Endothelial cell (in vitro differentiated cells): ENCODE measurements around the gene KLK4. TPM values are rescaled to one million over a fixed set of nuclear protein-coding genes. Genes with fewer than 3 reads are reported as not detected.

ENCODE experiments used
- DNase-seq: peaks from one replicate; pipeline ENCODE4 v3.0.0; 2021; ENCODE audit warnings: low spot score
- H3K27ac Mint-ChIP-seq: one replicate; pipeline ENCODE4 v1.8.0; 2021; ENCODE audit warnings: mixed read lengths, inconsistent platforms; ENCODE audit not compliant: unreplicated experiment
- H3K27me3 Mint-ChIP-seq: one replicate; pipeline ENCODE4 v1.8.0; 2021; ENCODE audit warnings: mild to moderate bottlenecking, moderate library complexity, mixed read lengths, inconsistent platforms; ENCODE audit not compliant: unreplicated experiment
- H3K36me3 Mint-ChIP-seq: one replicate; pipeline ENCODE4 v1.8.0; 2021; ENCODE audit warnings: mild to moderate bottlenecking, low read depth, mixed read lengths, inconsistent platforms; ENCODE audit not compliant: unreplicated experiment
- H3K4me1 Mint-ChIP-seq: one replicate; pipeline ENCODE4 v1.8.0; 2021; ENCODE audit warnings: mild to moderate bottlenecking, mixed read lengths, inconsistent platforms; ENCODE audit not compliant: unreplicated experiment
- H3K4me3 Mint-ChIP-seq: one replicate; pipeline ENCODE4 v1.8.0; 2021; ENCODE audit warnings: mild to moderate bottlenecking, mixed read lengths, inconsistent platforms; ENCODE audit not compliant: unreplicated experiment
- H3K9me3 Mint-ChIP-seq: one replicate; pipeline ENCODE4 v1.8.0; 2021; ENCODE audit warnings: mixed read lengths, inconsistent platforms; ENCODE audit not compliant: unreplicated experiment
- CTCF ChIP-seq: fragments of 200-600 bp; sonication (generic); IDR thresholded peaks from one replicate; pipeline ENCODE4 v1.5.0; 2021; ENCODE audit warnings: antibody characterized with exemption; ENCODE audit not compliant: unreplicated experiment
- total RNA-seq: library from RNA; stranded (reverse); fragmentation: NEBNext Ultra II Directional; extraction: Animal tissue kit (Norgen Biotek cat#: 25700); gene quantifications from one replicate; pipeline ENCODE4 v1.2.1, GENCODE V29; 2021; ENCODE audit not compliant: unreplicated experiment

KLK4 gene
- total RNA-seq, 1 donor from 2014 or later: not detected

GRCh38 chr19:50894478-50895356 lies 16.5 kb downstream of the KLK4 start:
- no peak overlapping the region for H3K4me3 Mint-ChIP-seq
- peaks cover 4% of the 10 kb centered on the region for H3K27me3 Mint-ChIP-seq
- no peaks in the 10 kb centered on the region for H3K4me1 Mint-ChIP-seq
- H3K27ac Mint-ChIP-seq: no peak overlapping the region
- no peak for TF ChIP-seq CTCF
- H3K9me3 Mint-ChIP-seq: peaks cover 7% of the 10 kb centered on the region
- no peak for DNase-seq
- H3K36me3 Mint-ChIP-seq: peaks cover 5% of the 10 kb centered on the region

- no peak for DNase-seq
- no peak for TF ChIP-seq CTCF
- Mint-ChIP-seq H3K4me3 (peak overlapping the region; percentile 3), H3K9me3 (peaks cover 11% of the 10 kb centered on the region), H3K36me3 (peaks cover 8% of the 10 kb centered on the region), H3K27me3 (peaks cover 4% of the 10 kb centered on the region), H3K27ac (no peak overlapping the region), H3K4me1 (no peaks in the 10 kb centered on the region)
Measured at GRCh38 chr19:50893047-50893736, 18.0 kb downstream of the KLK4 start.

GRCh38 chr19:50891253-50891625 lies 20.0 kb downstream of the KLK4 start:
- no peak for TF ChIP-seq CTCF
- peaks cover 4% of the 10 kb centered on the region for H3K27me3 Mint-ChIP-seq
- no peak overlapping the region for H3K4me3 Mint-ChIP-seq
- peaks cover 23% of the 10 kb centered on the region for H3K9me3 Mint-ChIP-seq
- no peak for DNase-seq
- no peaks in the 10 kb centered on the region for H3K4me1 Mint-ChIP-seq
- H3K27ac Mint-ChIP-seq: no peak overlapping the region
- H3K36me3 Mint-ChIP-seq: peaks cover 7% of the 10 kb centered on the region

GRCh38 chr19:50890422-50891252 lies 20.6 kb downstream of the KLK4 start:
- H3K36me3 Mint-ChIP-seq: peaks cover 7% of the 10 kb centered on the region
- H3K27ac Mint-ChIP-seq: no peak overlapping the region
- DNase-seq: no peak
- peaks cover 25% of the 10 kb centered on the region for H3K9me3 Mint-ChIP-seq
- H3K4me1 Mint-ChIP-seq: no peaks in the 10 kb centered on the region
- no peak for TF ChIP-seq CTCF
- H3K4me3 Mint-ChIP-seq: no peak overlapping the region
- peaks cover 4% of the 10 kb centered on the region for H3K27me3 Mint-ChIP-seq
